ENCODE measurements around the gene CEACAM16.
"Not testable (repeated sequence)": the region's sequence is repeated elsewhere in the genome, so short reads cannot be mapped to it uniquely, and the experiment has no call there.

Gene CEACAM16

GRCh38 chr19:44661205-44661604, 37.7 kb upstream of the CEACAM16 start:
- Histone ChIP-seq H3K36me3 (ENCODE audit: insufficient read depth, low read length) (peaks cover 55% of the 10 kb centered on the region), H3K27ac (no peak overlapping the region), H3K9ac (ENCODE audit: insufficient read length) (no peak overlapping the region), H3K9me3 (ENCODE audit: low read depth, low read length) (no peaks in the 10 kb centered on the region), H3K4me3 (no peak overlapping the region)
- TF ChIP-seq POLR2AphosphoS5 (IDR thresholded peaks at IDR 0.05; ENCODE audit: borderline replicate concordance, low read depth, low read length) (no peak), EZH2 (IDR thresholded peaks at IDR 0.05) (no peak), FOXP2 (optimal IDR thresholded peaks at IDR 0.05; ENCODE audit: control extremely low read depth, extremely low read length, insufficient read depth) (no peak)
- no peak for DNase-seq (ENCODE audit: low read depth, low spot score)

GRCh38 chr19:44661904-44662303, 37.0 kb upstream of the CEACAM16 start:
- Histone ChIP-seq H3K9ac (ENCODE audit: insufficient read length) (no peak overlapping the region), H3K36me3 (ENCODE audit: insufficient read depth, low read length) (peaks cover 51% of the 10 kb centered on the region), H3K4me3 (no peak overlapping the region), H3K9me3 (ENCODE audit: low read depth, low read length) (no peaks in the 10 kb centered on the region), H3K27ac (no peak overlapping the region)
- TF ChIP-seq EZH2 (IDR thresholded peaks at IDR 0.05): no peak
- TF ChIP-seq POLR2AphosphoS5 (IDR thresholded peaks at IDR 0.05; ENCODE audit: borderline replicate concordance, low read depth, low read length): no peak
- no peak for TF ChIP-seq FOXP2 (optimal IDR thresholded peaks at IDR 0.05; ENCODE audit: control extremely low read depth, extremely low read length, insufficient read depth)
- DNase-seq (ENCODE audit: low read depth, low spot score): no peak

GRCh38 chr19:44662691-44663385, 36.1 kb upstream of the CEACAM16 start:
- H3K4me3 ChIP-seq: no peak overlapping the region
- H3K27ac ChIP-seq: no peak overlapping the region
- no peak overlapping the region for H3K9ac ChIP-seq (ENCODE audit: insufficient read length)
- H3K9me3 ChIP-seq (ENCODE audit: low read depth, low read length): no peaks in the 10 kb centered on the region
- TF ChIP-seq EZH2 (IDR thresholded peaks at IDR 0.05): no peak
- no peak for TF ChIP-seq FOXP2 (optimal IDR thresholded peaks at IDR 0.05; ENCODE audit: control extremely low read depth, extremely low read length, insufficient read depth)
- no peak for DNase-seq (ENCODE audit: low read depth, low spot score)
- H3K36me3 ChIP-seq (ENCODE audit: insufficient read depth, low read length): peaks cover 45% of the 10 kb centered on the region

GRCh38 chr19:44663996-44664395, 35.0 kb upstream of the CEACAM16 start:
- no peak overlapping the region for H3K27ac ChIP-seq
- H3K9me3 ChIP-seq (ENCODE audit: low read depth, low read length): no peaks in the 10 kb centered on the region
- TF ChIP-seq POLR2AphosphoS5 (IDR thresholded peaks at IDR 0.05; ENCODE audit: borderline replicate concordance, low read depth, low read length) (no peak), FOXP2 (optimal IDR thresholded peaks at IDR 0.05; ENCODE audit: control extremely low read depth, extremely low read length, insufficient read depth) (no peak), EZH2 (IDR thresholded peaks at IDR 0.05) (no peak)
- peaks cover 33% of the 10 kb centered on the region; the same call in 1 of the 2 replicates for H3K36me3 ChIP-seq (ENCODE audit: insufficient read depth, low read length)
- no peak for DNase-seq (ENCODE audit: low read depth, low spot score)
- H3K4me3 ChIP-seq: no peak overlapping the region
- no peak overlapping the region for H3K9ac ChIP-seq (ENCODE audit: insufficient read length)

GRCh38 chr19:44664976-44665375, 34.0 kb upstream of the CEACAM16 start:
- Histone ChIP-seq H3K9ac (ENCODE audit: insufficient read length) (no peak overlapping the region), H3K36me3 (ENCODE audit: insufficient read depth, low read length) (peaks cover 26% of the 10 kb centered on the region; the same call in 1 of the 2 replicates), H3K27ac (no peak overlapping the region), H3K4me3 (no peak overlapping the region), H3K9me3 (ENCODE audit: low read depth, low read length) (no peaks in the 10 kb centered on the region)
- DNase-seq (ENCODE audit: low read depth, low spot score): no peak
- TF ChIP-seq EZH2 (IDR thresholded peaks at IDR 0.05) (no peak), FOXP2 (optimal IDR thresholded peaks at IDR 0.05; ENCODE audit: control extremely low read depth, extremely low read length, insufficient read depth) (no peak), POLR2AphosphoS5 (IDR thresholded peaks at IDR 0.05; ENCODE audit: borderline replicate concordance, low read depth, low read length) (no peak)

GRCh38 chr19:44666852-44667556, 31.9 kb upstream of the CEACAM16 start:
- Histone ChIP-seq H3K36me3 (ENCODE audit: insufficient read depth, low read length) (peaks cover 6% of the 10 kb centered on the region; the same call in 1 of the 2 replicates), H3K4me3 (no peak overlapping the region), H3K9me3 (ENCODE audit: low read depth, low read length) (no peaks in the 10 kb centered on the region), H3K27ac (no peak overlapping the region), H3K9ac (ENCODE audit: insufficient read length) (no peak overlapping the region)
- no peak for DNase-seq (ENCODE audit: low read depth, low spot score)
- TF ChIP-seq FOXP2 (optimal IDR thresholded peaks at IDR 0.05; ENCODE audit: control extremely low read depth, extremely low read length, insufficient read depth) (no peak), EZH2 (IDR thresholded peaks at IDR 0.05) (no peak), POLR2AphosphoS5 (IDR thresholded peaks at IDR 0.05; ENCODE audit: borderline replicate concordance, low read depth, low read length) (no peak)

GRCh38 chr19:44668985-44669764, 29.8 kb upstream of the CEACAM16 start:
- Histone ChIP-seq H3K36me3 (ENCODE audit: insufficient read depth, low read length) (no peaks in the 10 kb centered on the region), H3K4me3 (no peak overlapping the region), H3K27ac (no peak overlapping the region), H3K9ac (ENCODE audit: insufficient read length) (no peak overlapping the region), H3K9me3 (ENCODE audit: low read depth, low read length) (no peaks in the 10 kb centered on the region)
- TF ChIP-seq EZH2 (IDR thresholded peaks at IDR 0.05) (no peak), FOXP2 (optimal IDR thresholded peaks at IDR 0.05; ENCODE audit: control extremely low read depth, extremely low read length, insufficient read depth) (no peak), POLR2AphosphoS5 (IDR thresholded peaks at IDR 0.05; ENCODE audit: borderline replicate concordance, low read depth, low read length) (no peak)
- no peak for DNase-seq (ENCODE audit: low read depth, low spot score)

- not testable (repeated sequence) for H3K36me3 ChIP-seq (ENCODE audit: insufficient read depth, low read length); H3K9me3 ChIP-seq (ENCODE audit: low read depth, low read length); H3K9ac ChIP-seq (ENCODE audit: insufficient read length); DNase-seq (ENCODE audit: low read depth, low spot score); H3K4me3 ChIP-seq; H3K27ac ChIP-seq
Observed at GRCh38 chr19:44670027-44670426, 28.9 kb upstream of the CEACAM16 start.

All from SK-N-MC (cell line).